ENCODE results near the gene CDHR5. TPM values are rescaled to one million over a fixed set of nuclear protein-coding genes. Genes with fewer than 3 reads are reported as not detected.
A peak's percentile ranks its signal among the peaks of the same experiment; 100 is the strongest.

CDHR5 gene
- total RNA-seq, 5 donors from 2014 or later (not counting 1 experiment from before 2014, with no cell fraction given): 0.26 to 0.29 TPM; not detected in 3

GRCh38 chr11:568306-569157, 56.2 kb downstream of the CDHR5 start:
- Histone ChIP-seq H3K4me1 (ENCODE audit: control insufficient read depth in 1 of 2, extremely low read depth in 1 of 2, insufficient read depth in 2 of 2, low read length in 2 of 2) (peaks cover 0 to 23% of the 10 kb centered on the region in 2 experiments), H3K36me3 (ENCODE audit: control insufficient read depth in 2 of 2, extremely low read depth in 1 of 2, insufficient read depth in 1 of 2, low read length in 1 of 2) (peaks cover 5 to 8% of the 10 kb centered on the region in 2 donors), H3K9me3 (no peaks in the 10 kb centered on the region), H3K4me3 (ENCODE audit: control insufficient read depth in 1 of 2, extremely low read depth in 1 of 2, low read length in 1 of 2) (peak overlapping the region; percentile 67 to 69), H3K27ac (ENCODE audit: low read length) (peak overlapping the region; percentile 74), H3K27me3 (replicated peaks in 1 of 2; ENCODE audit: control insufficient read depth in 2 of 2, extremely low read depth in 1 of 2, insufficient read depth in 2 of 2, low read length in 1 of 2) (peaks cover 0 to 7% of the 10 kb centered on the region in 2 experiments)
- WGBS (ENCODE audit: insufficient coverage): under 1% methylated on average over 123 of the region's 123 CpGs
- CTCF ChIA-PET: no interaction called here
- peaks cover 2% of the 10 kb centered on the region for H3K36me3 Mint-ChIP-seq
- H3K4me3 Mint-ChIP-seq: peak overlapping the region; percentile 68 to 79 (median 69)
- peaks cover 4 to 11% (median 6%) of the 10 kb centered on the region in 3 donors for H3K4me1 Mint-ChIP-seq
- ATAC-seq (replicated peaks in 1 of 4) (peak; percentile 89 to 94 (median 91)), DNase-seq (peak; percentile 77 to 97 (median 89))
- H3K27me3 Mint-ChIP-seq: no peaks in the 10 kb centered on the region
- H3K9me3 Mint-ChIP-seq: no peaks in the 10 kb centered on the region
- H3K27ac Mint-ChIP-seq: peak overlapping the region in 1 of 2 donors; percentile 61
- POLR2A ChIA-PET: interaction anchor here in 1 of 2 donors (0.5 kb wide), 1 partner anchor 22 kb away, joined by 3 read pairs; no protein-coding TSS in a partner anchor

GRCh38 chr11:567629-568292, 57.0 kb downstream of the CDHR5 start:
- H3K36me3 Mint-ChIP-seq: peaks cover 2% of the 10 kb centered on the region
- Histone ChIP-seq H3K27me3 (replicated peaks in 1 of 2; ENCODE audit: control insufficient read depth in 2 of 2, extremely low read depth in 1 of 2, insufficient read depth in 2 of 2, low read length in 1 of 2) (peaks cover 0 to 5% of the 10 kb centered on the region in 2 experiments), H3K36me3 (ENCODE audit: control insufficient read depth in 2 of 2, extremely low read depth in 1 of 2, insufficient read depth in 1 of 2, low read length in 1 of 2) (peaks cover 11 to 12% of the 10 kb centered on the region in 2 donors), H3K27ac (ENCODE audit: low read length) (no peak overlapping the region), H3K9me3 (no peaks in the 10 kb centered on the region), H3K4me1 (ENCODE audit: control insufficient read depth in 1 of 2, extremely low read depth in 1 of 2, insufficient read depth in 2 of 2, low read length in 2 of 2) (peaks cover 0 to 18% of the 10 kb centered on the region in 2 experiments), H3K4me3 (ENCODE audit: control insufficient read depth in 1 of 2, extremely low read depth in 1 of 2, low read length in 1 of 2) (no peak overlapping the region)
- 41% methylated on average over 40 of the region's 41 CpGs for WGBS (ENCODE audit: insufficient coverage)
- CTCF ChIA-PET: no interaction called here
- POLR2A ChIA-PET: no interaction called here
- H3K4me1 Mint-ChIP-seq: peaks cover 0 to 12% (median 3%) of the 10 kb centered on the region in 3 donors
- H3K4me3 Mint-ChIP-seq: peak overlapping the region; percentile 56 to 75 (median 65)
- H3K27ac Mint-ChIP-seq: peak overlapping the region; percentile 75 to 90
- no peaks in the 10 kb centered on the region for H3K27me3 Mint-ChIP-seq
- no peaks in the 10 kb centered on the region for H3K9me3 Mint-ChIP-seq
- ATAC-seq (replicated peaks in 1 of 4): peak in 1 of 4 experiments; percentile 1
- DNase-seq: peak in 1 of 35 experiments; percentile 54

- no peaks in the 10 kb centered on the region for H3K9me3 ChIP-seq
- Mint-ChIP-seq H3K4me3 (peak overlapping the region; percentile 56 to 75 (median 65)), H3K36me3 (peaks cover 2% of the 10 kb centered on the region), H3K4me1 (peaks cover 0 to 12% (median 3%) of the 10 kb centered on the region in 3 donors), H3K27me3 (no peaks in the 10 kb centered on the region), H3K27ac (peak overlapping the region; percentile 75 to 90), H3K9me3 (no peaks in the 10 kb centered on the region)
- no peak overlapping the region for H3K4me3 ChIP-seq (ENCODE audit: control insufficient read depth in 1 of 2, extremely low read depth in 1 of 2, low read length in 1 of 2)
- peaks cover 11 to 12% of the 10 kb centered on the region in 2 donors for H3K36me3 ChIP-seq (ENCODE audit: control insufficient read depth in 2 of 2, extremely low read depth in 1 of 2, insufficient read depth in 1 of 2, low read length in 1 of 2)
- peaks cover 0 to 24% of the 10 kb centered on the region in 2 experiments for H3K4me1 ChIP-seq (ENCODE audit: control insufficient read depth in 1 of 2, extremely low read depth in 1 of 2, insufficient read depth in 2 of 2, low read length in 2 of 2)
- 93% methylated on average over 15 of the region's 18 CpGs for WGBS (ENCODE audit: insufficient coverage)
- ChIA-PET CTCF (interaction anchor here in 1 of 2 donors (0.7 kb wide), 1 partner anchor 155 kb away, joined by 3 read pairs; no protein-coding TSS in a partner anchor), POLR2A (no interaction called here)
- H3K27me3 ChIP-seq (replicated peaks in 1 of 2; ENCODE audit: control insufficient read depth in 2 of 2, extremely low read depth in 1 of 2, insufficient read depth in 2 of 2, low read length in 1 of 2): peaks cover 0 to 5% of the 10 kb centered on the region in 2 experiments
- no peak for ATAC-seq (replicated peaks in 1 of 4)
- H3K27ac ChIP-seq (ENCODE audit: low read length): no peak overlapping the region
- no peak for DNase-seq
Observed at GRCh38 chr11:567011-567628, 57.6 kb downstream of the CDHR5 start.

Other genes with a start within 250 kb of the CDHR5 start
- gene PKP3, start 230.7 kb downstream of the CDHR5 start, total RNA-seq: under 1 TPM in 4 of 5 donors, not detected in 1; 0.32 to 0.85 (median 0.47) TPM
- 100 to 1,000 TPM; 395 to 488 (median 460) TPM for gene SIGIRR, start 210.0 kb downstream of the CDHR5 start, total RNA-seq
- gene ANO9, start 182.9 kb downstream of the CDHR5 start, total RNA-seq: 100 to 1,000 TPM; 103 to 128 (median 120) TPM
- 10 to 100 TPM; 22.4 to 33.5 (median 28.7) TPM for gene PTDSS2, start 174.7 kb downstream of the CDHR5 start, total RNA-seq
- gene RNH1, start 117.7 kb downstream of the CDHR5 start, total RNA-seq: 100 to 1,000 TPM; 126 to 141 (median 131) TPM
- 10 to 100 TPM; 27.6 to 53.4 (median 47.6) TPM for gene HRAS, start 89.4 kb downstream of the CDHR5 start, total RNA-seq
- gene LRRC56, start 87.4 kb downstream of the CDHR5 start, total RNA-seq: 1 to 10 TPM; 3.4 to 6.1 (median 5.6) TPM
- 10 to 100 TPM in 1 of 5 donors, 1 to 10 TPM in 4; 5.1 to 13.4 (median 8.8) TPM for gene LMNTD2, start 64.2 kb downstream of the CDHR5 start, total RNA-seq
- gene RASSF7, start 64.0 kb downstream of the CDHR5 start, total RNA-seq: 10 to 100 TPM; 23.2 to 68.4 (median 63.4) TPM
- gene PHRF1, start 48.5 kb downstream of the CDHR5 start, total RNA-seq: 10 to 100 TPM; 40.2 to 69.4 (median 66.3) TPM
- gene IRF7, start 9.0 kb downstream of the CDHR5 start, total RNA-seq: 100 to 1,000 TPM in 1 of 5 donors, 10 to 100 TPM in 4; 58.9 to 128 (median 73.7) TPM
- gene SCT, start 2.2 kb upstream of the CDHR5 start, total RNA-seq: not detected
- gene DRD4, start 12.3 kb upstream of the CDHR5 start, total RNA-seq: 1 to 10 TPM in 2 of 5 donors, under 1 TPM in 3; 0.49 to 1.3 (median 0.98) TPM
- 100 to 1,000 TPM in 1 of 5 donors, 10 to 100 TPM in 4; 55.8 to 121 (median 57.3) TPM for gene DEAF1, start 70.3 kb upstream of the CDHR5 start, total RNA-seq
- 10 to 100 TPM; 21.2 to 43.9 (median 42.4) TPM for gene TMEM80, start 70.9 kb upstream of the CDHR5 start, total RNA-seq
- 10 to 100 TPM in 4 of 5 donors, 1 to 10 TPM in 1; 7.5 to 18.5 (median 14.6) TPM for gene EPS8L2, start 81.3 kb upstream of the CDHR5 start, total RNA-seq
- 100 to 1,000 TPM in 3 of 5 donors, 10 to 100 TPM in 2; 60.5 to 106 (median 102) TPM for gene TALDO1, start 122.5 kb upstream of the CDHR5 start, total RNA-seq
- 10 to 100 TPM; 40.8 to 73.5 (median 70.2) TPM for gene GATD1, start 152.5 kb upstream of the CDHR5 start, total RNA-seq
- under 1 TPM in 3 of 5 donors, not detected in 2; 0.18 to 0.28 (median 0.20) TPM for gene CEND1, start 165.1 kb upstream of the CDHR5 start, total RNA-seq
- gene SLC25A22, start 173.3 kb upstream of the CDHR5 start, total RNA-seq: 10 to 100 TPM; 22.4 to 37.4 (median 35.1) TPM
- 10 to 100 TPM; 31.1 to 46.6 (median 39.1) TPM for gene PIDD1, start 180.3 kb upstream of the CDHR5 start, total RNA-seq
- 1,000 to 10,000 TPM; 4,736 to 5,826 (median 5,260) TPM for gene RPLP2, start 185.0 kb upstream of the CDHR5 start, total RNA-seq
- gene PNPLA2, start 194.0 kb upstream of the CDHR5 start, total RNA-seq: 100 to 1,000 TPM; 172 to 212 (median 206) TPM
- gene CRACR2B, start 203.0 kb upstream of the CDHR5 start, total RNA-seq: 1 to 10 TPM; 1.4 to 2.9 (median 1.5) TPM
- 10 to 100 TPM; 14.9 to 28.2 (median 25.6) TPM for gene CD151, start 208.0 kb upstream of the CDHR5 start, total RNA-seq
- 10 to 100 TPM; 34.2 to 73.9 (median 68.7) TPM for gene POLR2L, start 217.6 kb upstream of the CDHR5 start, total RNA-seq
- 1 to 10 TPM; 3.1 to 5.8 (median 4.4) TPM for gene TSPAN4, start 217.9 kb upstream of the CDHR5 start, total RNA-seq